B cell (primary cell): ENCODE data around the gene CYP27B1.

Experiments
- CTCF ChIP-seq: fragments of 200-600 bp; IDR thresholded peaks from one replicate; pipeline ENCODE4 v1.8.0; 2022; ENCODE audit warnings: antibody characterized with exemption, mild to moderate bottlenecking
- EZH2 ChIP-seq: IDR thresholded peaks from 2 replicates; pipeline ENCODE4 v1.6.1; 2012; ENCODE audit warnings: borderline replicate concordance, low read depth, mild to moderate bottlenecking, moderate library complexity, low read length; ENCODE audit not compliant: insufficient read depth, poor library complexity, severe bottlenecking

DNA sequence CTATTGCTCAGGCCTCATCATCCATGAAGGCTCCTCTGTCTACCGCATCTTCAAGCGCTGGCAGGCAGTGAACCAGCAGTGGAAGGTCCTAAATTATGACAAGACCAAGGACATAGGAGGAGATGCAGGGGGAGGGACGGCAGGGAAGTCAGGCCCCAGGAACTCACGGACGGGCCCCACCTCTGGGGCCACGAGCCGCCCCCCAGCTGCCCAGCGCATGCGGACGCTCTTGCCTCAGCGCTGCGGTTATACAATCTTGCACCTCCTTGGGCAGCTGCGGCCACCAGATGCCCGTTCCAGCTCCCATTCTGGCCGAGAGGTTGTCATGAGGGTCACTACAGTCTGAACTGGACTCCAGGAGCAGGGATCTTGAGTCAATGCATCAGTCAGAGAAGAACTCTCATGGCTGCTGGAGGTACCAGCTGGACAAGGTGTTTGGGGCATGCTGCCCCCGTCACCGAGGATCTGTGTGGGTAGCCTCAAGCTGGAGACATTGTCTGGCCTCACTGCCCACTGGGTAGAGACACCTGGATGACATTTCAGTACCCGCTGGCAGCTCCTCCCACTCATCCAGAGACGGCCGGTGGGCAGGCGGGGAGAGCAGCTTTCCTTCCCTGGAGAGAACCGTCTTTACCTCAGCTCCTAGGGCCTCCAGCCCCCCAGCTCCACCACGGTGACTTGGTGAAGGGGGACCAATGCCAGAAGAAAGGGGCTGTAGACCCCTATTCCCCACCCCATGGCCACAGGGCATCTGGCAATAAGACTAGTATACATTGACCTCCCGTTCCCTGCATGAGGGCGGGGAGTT lies 8.1 kb downstream of the CYP27B1 start:
- TF ChIP-seq CTCF (no peak), EZH2 (no peak)
